NCI-H2196 treated with DMSO at 0.1 percent for 48 hours (cell line): ENCODE measurements around the gene TTC28.

Experiments
- DNase-seq: peaks from one replicate; lab custom pipeline; 2025; ENCODE audit not compliant: unreplicated experiment; lab: John Stamatoyannopoulos, UW

Gene TTC28

DNA sequence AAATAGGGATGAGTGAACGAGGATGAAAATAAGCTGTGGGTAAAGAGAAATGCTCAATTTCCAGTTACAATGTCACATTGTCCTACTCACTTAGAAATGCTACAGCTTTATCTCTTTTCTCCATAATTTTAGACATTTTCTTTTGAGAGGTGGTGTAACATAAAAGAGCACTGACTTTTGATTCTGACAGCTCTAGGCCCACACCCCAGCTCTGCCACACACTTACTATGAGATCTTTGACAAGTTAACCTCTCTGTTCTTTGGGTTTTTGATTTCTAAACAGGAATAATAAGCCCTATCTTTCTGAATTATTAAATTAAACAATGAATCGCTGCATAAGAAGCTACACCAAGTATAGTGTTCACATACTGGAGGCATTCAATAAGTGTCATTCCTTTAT, 532.2 kb downstream of the TTC28 start:
- DNase-seq, result no peak

DNA sequence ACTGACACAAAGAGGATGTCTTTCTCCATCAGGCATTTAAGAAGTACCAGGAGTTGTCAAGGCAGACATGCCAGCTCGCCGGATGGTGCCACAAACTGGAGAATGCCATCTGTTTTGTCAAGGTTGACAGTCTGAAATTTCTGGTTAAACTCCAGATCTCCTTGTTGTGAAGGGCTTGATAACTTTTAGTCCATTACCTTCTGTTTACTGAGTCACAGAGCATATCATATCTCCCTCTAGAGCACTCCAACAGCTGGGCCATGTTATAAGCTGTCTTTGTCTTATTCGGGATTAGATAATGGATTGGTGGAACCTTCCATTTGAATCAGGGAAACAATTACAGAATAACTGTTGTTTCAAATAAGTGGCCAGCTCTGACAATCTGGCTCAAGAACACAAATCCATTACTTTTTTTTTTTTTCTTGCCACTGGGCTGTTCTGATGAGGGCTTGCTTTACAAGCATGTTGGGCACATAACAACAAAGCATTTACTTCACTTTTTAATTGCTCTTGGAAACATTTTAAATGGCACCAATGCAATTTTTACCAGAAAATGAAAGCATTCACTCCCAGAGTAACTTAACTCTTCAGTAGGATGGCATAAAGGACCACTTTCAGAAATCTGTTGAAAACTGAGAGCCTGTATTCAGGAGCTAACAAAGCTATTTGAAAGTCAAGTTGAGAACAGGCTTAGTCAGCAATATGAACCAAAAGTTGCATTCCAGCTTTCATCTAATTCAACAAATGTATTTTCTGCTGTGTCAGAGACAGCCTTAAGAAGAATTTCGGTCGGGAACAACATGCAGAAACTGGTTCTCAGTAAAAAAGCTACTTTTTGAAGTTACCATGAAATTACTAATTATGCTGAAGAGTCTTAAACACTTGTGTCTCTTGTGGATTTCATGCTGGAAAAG, 533.0 kb downstream of the TTC28 start:
- no peak for DNase-seq

- DNase-seq, result no peak
These were observed 535.5 kb downstream of the TTC28 start for GRCh38 chr22:28143961-28144745.

DNA sequence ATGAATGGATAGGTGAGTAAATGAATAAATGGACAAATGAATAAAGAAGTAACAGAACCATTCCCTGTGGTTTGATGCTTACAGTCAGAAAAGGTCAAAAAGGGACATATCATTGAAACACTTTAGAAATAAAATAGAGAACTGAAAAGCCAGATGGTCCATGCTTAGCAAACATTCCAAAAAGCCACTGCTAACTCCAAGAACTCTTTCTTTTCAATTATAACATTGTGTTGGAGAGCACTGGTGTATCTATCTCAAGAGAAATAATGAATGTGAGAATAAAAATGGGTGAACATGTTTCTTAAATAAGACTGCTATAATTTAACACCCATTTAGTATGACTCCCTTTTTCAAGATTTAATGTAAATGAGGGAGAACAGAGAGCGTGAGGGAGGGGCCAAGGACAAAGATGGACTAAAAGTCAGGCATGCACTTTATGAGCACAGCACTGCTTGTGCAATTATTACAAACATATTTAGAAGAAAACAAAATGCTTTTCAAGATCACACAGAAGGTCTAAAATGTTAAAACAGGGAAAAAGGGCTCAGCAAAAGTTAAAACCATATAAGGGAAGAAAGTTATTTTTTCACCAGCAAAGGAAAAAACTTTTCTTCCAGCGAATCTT, 536.3 kb downstream of the TTC28 start:
- no peak for DNase-seq

GRCh38 chr22:28142361-28142961, 537.2 kb downstream of the TTC28 start:
- no peak for DNase-seq

DNA sequence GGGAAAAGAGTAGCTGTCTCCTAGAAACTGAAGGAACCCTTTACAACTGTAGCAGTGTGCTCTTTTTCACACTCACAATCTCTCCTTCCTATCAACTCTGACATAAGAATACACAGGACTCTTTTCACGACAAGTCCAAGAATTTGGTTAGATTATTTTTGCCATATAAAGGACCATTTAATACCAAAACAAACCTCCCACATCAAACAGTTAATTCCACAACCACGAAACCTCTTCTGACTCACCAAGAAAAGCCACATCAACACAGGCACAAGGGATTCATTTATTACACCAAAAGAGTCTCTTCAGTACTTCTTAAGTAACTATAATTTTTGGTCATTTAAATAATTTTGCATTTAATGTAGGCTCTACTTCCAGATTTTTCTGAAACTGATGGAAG, 538.0 kb downstream of the TTC28 start:
- no peak for DNase-seq

DNA sequence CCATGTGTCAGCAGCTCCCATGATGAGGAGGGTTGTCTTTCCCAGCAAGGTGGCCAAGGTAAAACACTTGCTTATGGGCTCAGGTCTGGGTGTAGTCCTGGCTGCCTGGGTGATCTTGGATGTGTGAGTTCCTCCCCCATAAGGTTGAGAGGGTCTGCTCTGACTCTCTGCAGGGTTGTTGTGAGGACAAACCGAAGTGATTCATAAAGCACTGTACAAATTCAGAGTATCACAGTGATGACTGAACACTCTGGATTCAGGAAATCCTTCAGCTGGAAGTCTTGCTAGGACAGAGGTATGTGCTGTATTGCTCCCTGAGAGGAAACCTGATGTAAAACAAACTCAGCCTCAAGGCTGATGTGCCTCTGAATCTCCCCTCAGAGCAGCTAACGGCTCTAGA, 539.7 kb downstream of the TTC28 start:
- DNase-seq, result no peak

DNA sequence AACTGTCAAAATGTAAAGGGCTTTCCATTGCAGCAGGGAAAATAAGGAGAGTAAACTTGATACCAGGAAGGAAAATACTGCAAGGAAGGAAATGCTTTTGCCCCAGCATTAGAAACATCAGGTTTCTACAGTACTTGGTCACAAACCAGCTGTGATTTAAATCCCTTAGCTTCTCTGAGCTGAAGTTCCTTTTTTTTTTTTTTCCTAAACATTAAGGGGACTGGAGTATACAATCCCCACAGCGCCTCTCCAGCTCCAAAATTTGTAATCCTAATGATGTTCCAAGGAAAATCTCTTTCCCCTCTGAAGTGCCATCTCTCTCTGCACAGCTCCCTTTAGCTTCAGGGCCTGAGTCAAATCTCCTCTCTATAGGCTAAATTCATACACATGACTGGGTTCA, 540.1 kb downstream of the TTC28 start:
- no peak for DNase-seq

DNA sequence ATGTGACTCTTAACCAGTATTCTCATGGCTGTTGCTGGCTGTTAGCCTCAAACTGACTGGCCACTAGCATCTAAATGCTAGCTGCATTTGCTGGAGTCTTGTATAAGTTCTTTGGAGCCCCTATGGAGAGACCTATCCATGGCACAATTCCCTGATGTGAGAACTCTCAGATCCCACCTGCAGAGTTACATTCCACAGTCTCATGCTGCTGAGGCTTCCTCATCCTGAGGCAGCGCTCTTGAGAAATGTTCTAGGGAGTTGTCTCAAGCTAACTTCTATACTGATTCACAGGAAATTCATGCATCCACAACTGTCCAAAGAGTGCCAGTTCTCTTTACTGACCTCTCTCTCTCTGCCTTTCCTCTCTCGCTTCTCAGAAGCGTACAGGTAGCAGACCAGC, 542.6 kb downstream of the TTC28 start:
- DNase-seq, result no peak

DNA sequence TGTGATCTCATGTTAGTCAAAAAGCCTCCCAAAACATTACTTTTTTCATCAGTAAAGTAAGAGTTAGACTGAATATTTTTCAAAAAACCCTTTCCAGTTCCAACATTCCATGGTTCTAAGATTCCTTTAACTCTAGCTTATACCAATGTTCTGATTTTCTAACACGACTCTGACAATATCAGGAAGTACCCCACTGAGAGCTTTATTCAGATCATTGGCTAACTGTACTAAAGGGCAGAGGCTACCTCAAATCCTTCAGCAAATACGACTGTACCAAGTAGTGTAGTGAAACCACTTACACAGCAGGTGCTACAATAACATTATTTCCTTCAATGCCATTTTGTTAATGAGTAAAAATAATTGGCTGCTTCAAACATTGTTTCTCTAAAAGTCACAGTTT, 547.2 kb downstream of the TTC28 start:
- DNase-seq, result no peak

DNA sequence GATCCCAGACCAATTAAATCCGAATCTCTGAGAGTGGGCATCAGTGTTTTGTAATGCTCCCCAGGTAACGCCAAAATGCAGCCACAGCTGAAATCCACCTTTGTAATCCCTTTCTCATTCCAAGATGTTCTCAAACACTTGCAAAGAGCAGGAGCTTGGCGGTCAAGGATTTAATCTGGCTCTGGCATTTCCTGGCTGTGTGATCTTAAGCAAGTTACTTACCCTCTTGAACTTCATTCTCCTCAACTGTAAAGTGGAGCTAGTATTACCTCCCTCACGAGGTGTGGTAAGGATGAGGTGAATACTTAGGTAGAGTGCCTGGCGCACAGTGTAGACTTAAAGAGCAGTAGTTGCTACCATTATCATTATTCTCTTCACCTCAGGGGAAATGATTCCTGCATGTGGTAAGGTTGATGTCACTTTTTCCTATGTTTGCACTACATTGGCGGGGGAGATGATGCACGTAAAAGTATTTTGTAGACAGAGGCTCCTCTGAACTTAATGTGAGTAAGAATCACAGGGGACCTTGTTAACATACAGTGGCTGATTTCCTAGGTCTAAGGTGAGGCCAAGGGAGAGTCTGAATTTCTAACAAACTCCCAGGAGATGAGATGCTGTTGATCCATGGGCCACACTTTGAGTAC, 550.2 kb downstream of the TTC28 start:
- DNase-seq, result no peak

- DNase-seq, result no peak
These were observed 550.8 kb downstream of the TTC28 start for GRCh38 chr22:28128827-28129226.

DNA sequence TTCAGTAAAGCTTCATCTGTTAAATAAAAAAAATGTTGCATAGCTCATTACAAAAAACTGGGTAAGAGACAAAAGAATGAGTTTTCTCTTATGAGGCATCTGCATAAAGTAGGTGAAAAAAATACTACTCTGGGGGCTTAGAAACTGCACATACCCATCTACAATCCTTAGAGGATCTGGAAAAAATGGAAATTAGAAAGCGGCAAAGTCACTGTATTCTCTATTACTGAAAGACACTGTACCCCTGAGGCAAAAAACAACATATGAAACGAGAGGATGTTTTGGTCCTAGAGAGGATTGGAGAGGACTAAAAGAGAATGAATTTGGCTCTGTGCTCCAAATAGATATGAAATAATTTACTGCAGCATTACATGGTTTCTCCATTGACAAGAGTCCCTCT, 553.8 kb downstream of the TTC28 start:
- DNase-seq, result no peak

DNA sequence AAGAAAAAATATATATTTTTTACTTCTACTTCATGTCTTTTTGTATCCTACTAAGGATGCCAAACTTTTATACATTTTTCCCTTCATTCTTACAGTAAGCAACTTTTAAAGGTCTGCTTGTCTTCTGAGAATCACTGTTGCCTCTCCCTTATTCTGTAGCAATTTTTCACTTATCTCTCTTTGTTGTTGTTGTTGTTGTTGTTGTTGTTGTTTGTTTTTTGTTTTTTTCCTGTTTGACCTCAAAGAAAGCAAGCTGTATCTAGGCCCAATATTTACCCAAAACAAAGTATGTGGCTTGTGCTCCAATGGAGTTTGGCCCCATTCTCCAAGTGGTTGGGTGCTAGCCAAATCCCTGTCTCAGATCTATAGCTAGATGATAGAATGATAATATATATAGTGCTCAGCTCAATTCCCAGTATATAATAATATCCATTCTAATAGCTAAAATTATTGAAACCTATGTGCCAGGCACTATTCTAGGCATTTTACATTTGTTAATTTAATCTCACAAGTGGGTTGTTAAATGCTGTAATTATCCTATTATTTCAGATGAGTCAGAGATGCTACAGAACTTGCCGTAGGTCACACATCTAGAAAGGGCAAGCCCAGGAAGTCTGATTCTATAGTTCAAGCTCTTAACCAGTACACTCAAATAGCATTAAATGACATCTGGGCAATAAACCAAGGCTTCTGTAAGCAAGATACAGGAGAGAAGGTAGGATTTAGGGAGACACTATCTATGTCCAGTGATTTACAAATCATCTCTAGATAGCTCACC, 555.5 kb downstream of the TTC28 start:
- DNase-seq, result no peak

DNA sequence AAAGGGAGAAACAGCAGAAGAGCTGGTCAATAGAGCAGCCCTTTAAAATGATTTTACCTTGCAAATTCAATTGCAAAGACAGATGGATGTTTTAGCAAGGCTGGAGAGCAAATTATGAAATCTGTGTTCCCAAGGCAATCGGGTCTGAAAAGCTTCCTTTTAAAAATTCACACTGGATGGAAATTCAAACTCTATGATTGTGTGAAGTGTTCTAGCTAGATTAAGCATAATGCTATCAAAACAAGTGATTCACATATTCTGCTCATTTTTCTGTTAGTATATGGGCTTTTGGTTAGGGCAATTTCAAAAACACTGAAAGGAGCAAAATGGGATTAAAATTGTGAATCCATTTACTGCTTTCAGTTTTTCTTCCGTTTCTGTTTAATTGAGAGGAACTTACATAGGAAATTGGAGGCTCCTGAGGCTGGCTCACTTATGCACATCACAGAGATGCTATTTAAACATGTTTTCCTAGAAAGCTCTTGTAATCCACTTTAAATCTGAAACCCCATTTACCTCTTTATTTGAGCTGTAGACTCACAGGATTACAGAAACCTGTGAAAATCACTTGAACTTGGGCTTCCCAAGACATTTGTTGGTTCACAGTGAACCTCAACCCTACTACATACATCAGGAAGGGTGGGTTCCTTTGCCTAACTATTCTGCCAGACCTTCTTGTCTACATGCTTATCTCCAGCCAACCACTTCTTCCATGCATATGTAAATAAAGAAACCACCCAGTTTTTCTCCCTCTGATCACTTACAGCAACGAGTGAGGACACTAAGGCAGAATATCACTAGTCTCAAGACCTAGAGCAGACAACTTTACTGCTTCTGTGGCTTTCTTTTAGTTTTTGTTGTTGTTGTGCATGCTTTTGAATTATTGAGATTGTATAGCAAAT, 558.7 kb downstream of the TTC28 start:
- no peak for DNase-seq

DNA sequence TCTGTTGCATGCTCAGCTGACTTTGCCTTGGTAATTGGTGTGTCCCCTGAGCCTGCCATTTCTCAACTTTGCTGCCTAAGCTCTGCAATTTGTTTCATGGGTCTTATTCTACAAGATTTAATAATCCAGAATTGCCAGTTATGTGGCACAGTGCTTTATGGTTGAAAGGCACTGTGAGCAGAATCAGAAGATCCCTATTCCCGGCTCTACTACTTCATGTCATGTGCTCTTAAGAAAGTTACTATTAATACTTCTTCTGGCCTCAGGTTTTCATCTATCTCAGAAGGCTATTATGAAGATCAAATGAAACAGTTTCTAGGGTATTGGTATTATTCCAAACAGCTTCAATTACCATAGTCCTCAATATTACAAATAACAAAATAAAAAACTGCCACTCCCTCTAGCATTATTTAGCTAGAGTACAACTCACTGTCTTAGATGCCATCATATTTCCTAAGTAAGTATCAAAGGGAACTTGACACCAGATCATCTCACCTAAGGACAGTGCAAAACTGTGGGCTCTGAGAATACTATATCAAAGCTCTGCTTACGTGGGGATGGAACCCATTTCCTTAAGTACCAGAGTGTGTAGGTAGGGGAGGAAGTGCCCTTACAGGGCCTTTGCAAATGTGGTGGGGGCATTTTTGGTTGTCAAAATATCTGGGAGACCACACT, 560.5 kb downstream of the TTC28 start:
- DNase-seq, result no peak

DNA sequence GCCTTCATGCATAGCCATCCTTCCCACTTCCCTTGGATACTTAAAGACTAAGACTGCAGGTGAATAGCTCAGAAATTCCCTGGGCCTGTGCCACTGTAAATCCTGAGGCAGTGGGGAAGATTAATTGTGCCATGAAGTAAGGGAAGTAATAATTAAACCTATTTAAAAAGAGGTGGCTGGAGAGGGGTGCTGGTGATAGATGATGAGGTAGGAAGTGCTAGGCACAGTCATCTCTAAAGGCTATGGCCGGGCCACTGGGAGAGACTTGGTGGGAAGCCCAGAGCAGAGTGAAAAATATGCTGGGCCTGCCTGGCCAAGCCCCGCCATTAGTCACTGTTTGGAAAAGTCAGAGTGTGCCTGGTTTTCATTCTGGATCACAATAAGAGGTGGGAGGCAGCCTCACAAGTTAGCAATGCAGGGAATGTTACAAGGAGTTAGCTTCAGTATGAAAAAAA, 563.4 kb downstream of the TTC28 start:
- no peak for DNase-seq

- DNase-seq, result no peak
These were observed 564.2 kb downstream of the TTC28 start for GRCh38 chr22:28115426-28115825.
